Trophoblast cell (in vitro differentiated cells and primary cell): ENCODE data around the gene SEMA4D.

Source experiments
- DNase-seq, 2 donors: peaks; one replicate each; pipeline ENCODE4 v3.0.0-alpha.2; 2016
- H2AFZ ChIP-seq: 2 replicates; pipeline ENCODE4 v1.6.1; 2013; ENCODE audit warnings: low read length, moderate library complexity, mild to moderate bottlenecking; ENCODE audit not compliant: insufficient read depth, poor library complexity
- H2AK5ac ChIP-seq: 2 replicates; pipeline ENCODE4 v1.6.1; 2013; ENCODE audit warnings: mild to moderate bottlenecking, low read length
- H2BK120ac ChIP-seq: 2 replicates; pipeline ENCODE4 v1.6.1; 2013; ENCODE audit warnings: low read length, mild to moderate bottlenecking, moderate library complexity; ENCODE audit not compliant: insufficient read depth, poor library complexity
- H2BK12ac ChIP-seq: 2 replicates; pipeline ENCODE4 v1.6.1; 2013; ENCODE audit warnings: mild to moderate bottlenecking, low read length, moderate library complexity
- H2BK5ac ChIP-seq: 2 replicates; pipeline ENCODE4 v1.6.1; 2013; ENCODE audit warnings: low read length, low read depth, moderate library complexity, mild to moderate bottlenecking; ENCODE audit not compliant: poor library complexity
- H3K14ac ChIP-seq: 2 replicates; pipeline ENCODE4 v1.6.1; 2013; ENCODE audit warnings: mild to moderate bottlenecking, low read length
- H3K18ac ChIP-seq: 2 replicates; pipeline ENCODE4 v1.6.1; 2013; ENCODE audit warnings: mild to moderate bottlenecking, low read length
- H3K23ac ChIP-seq: 2 replicates; pipeline ENCODE4 v1.6.1; 2013; ENCODE audit warnings: low read length
- H3K27ac ChIP-seq: 2 replicates; pipeline ENCODE4 v1.5.1; 2013; ENCODE audit warnings: low read depth, mild to moderate bottlenecking, inconsistent platforms, low read length, moderate library complexity
- H3K27me3 ChIP-seq: 2 replicates; pipeline ENCODE4 v1.6.1; 2013; ENCODE audit warnings: inconsistent platforms, mild to moderate bottlenecking, low read length, moderate library complexity; ENCODE audit not compliant: insufficient read depth
- H3K36me3 ChIP-seq, 2 experiments: 1 replicate in 1 of 2; 2 replicates in 1 of 2; pipeline ENCODE4 v1.6.1; 2013; ENCODE audit warnings: low read length in 2 of 2, mild to moderate bottlenecking in 2 of 2, moderate library complexity in 1 of 2; ENCODE audit not compliant: insufficient read depth in 2 of 2, control insufficient read depth in 1 of 2
- H3K4ac ChIP-seq: 2 replicates; pipeline ENCODE4 v1.6.1; 2013; ENCODE audit warnings: low read depth, mild to moderate bottlenecking, low read length, moderate library complexity
- H3K4me1 ChIP-seq, 2 experiments: 1 replicate in 1 of 2; 2 replicates in 1 of 2; pipeline ENCODE4 v1.6.1; 2013; ENCODE audit warnings: low read length in 2 of 2, mild to moderate bottlenecking in 2 of 2, moderate library complexity in 1 of 2; ENCODE audit not compliant: insufficient read depth in 2 of 2, control insufficient read depth in 1 of 2
- H3K4me2 ChIP-seq: 2 replicates; pipeline ENCODE4 v1.6.1; 2013; ENCODE audit warnings: inconsistent platforms, mild to moderate bottlenecking, low read length, moderate library complexity
- H3K4me3 ChIP-seq: 2 replicates; pipeline ENCODE4 v1.5.1; 2013; ENCODE audit warnings: mild to moderate bottlenecking, low read depth, low read length, inconsistent platforms
- H3K79me1 ChIP-seq: one replicate; pipeline ENCODE4 v1.6.1; 2013; ENCODE audit warnings: low read length
- H3K79me2 ChIP-seq: 2 replicates; pipeline ENCODE4 v1.6.1; 2013; ENCODE audit warnings: low read length, mild to moderate bottlenecking; ENCODE audit not compliant: control insufficient read depth, insufficient read depth, poor library complexity
- H3K9ac ChIP-seq: 2 replicates; pipeline ENCODE4 v1.6.1; 2013; ENCODE audit warnings: mild to moderate bottlenecking, low read length
- H3K9me3 ChIP-seq: 2 replicates; pipeline ENCODE4 v1.6.1; 2013; ENCODE audit warnings: low read depth, mild to moderate bottlenecking, control low read depth, inconsistent platforms, low read length; ENCODE audit not compliant: insufficient read depth
- H4K12ac ChIP-seq: 2 replicates; pipeline ENCODE4 v1.6.1; 2013; ENCODE audit warnings: low read depth, mild to moderate bottlenecking, low read length, moderate library complexity
- H4K8ac ChIP-seq: 2 replicates; pipeline ENCODE4 v1.6.1; 2013; ENCODE audit warnings: low read depth, mild to moderate bottlenecking, low read length, moderate library complexity
- H4K91ac ChIP-seq: one replicate; pipeline ENCODE4 v1.6.1; 2013; ENCODE audit warnings: low read depth, mild to moderate bottlenecking, low read length, moderate library complexity
- WGBS: extraction: QIAGEN DNeasy Blood & Tissue Kit; methylation state at CpG from one replicate; pipeline ENCODE4 v1.1.7; 2013; ENCODE audit warnings: missing lambda C conversion rate; ENCODE audit not compliant: insufficient read length, insufficient coverage; ENCODE audit errors: extremely low coverage; 5-methylcytosine and 5-hydroxymethylcytosine counted together

The SEMA4D gene

DNA sequence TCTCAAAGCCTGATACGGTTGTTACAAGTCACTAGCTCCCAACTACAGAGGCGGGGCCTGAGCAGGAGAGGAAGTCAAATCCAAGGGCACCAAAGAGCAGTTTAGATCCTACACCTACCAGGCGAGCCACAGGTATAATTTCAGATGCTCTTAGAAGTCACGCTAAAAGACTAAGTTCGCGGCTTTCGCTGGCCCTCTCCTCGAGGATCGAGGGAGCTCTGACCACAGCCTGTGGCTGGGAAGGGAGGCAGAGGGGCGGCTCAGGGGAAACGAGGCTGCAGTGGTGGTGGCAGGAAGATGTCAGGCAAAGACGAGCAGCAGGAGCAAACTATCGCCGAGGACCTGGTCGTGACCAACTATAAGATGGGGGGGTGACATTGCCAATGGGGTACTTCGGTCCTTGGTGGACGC, 48.6 kb downstream of the SEMA4D start:
- no peak overlapping the region for H3K27ac ChIP-seq
- no peak overlapping the region for H3K4me3 ChIP-seq
- no peaks in the 10 kb centered on the region for H3K4me1 ChIP-seq
- H2BK12ac ChIP-seq = no peak overlapping the region
- no peaks in the 10 kb centered on the region for H3K79me2 ChIP-seq
- H2BK5ac ChIP-seq = no peak overlapping the region
- peaks cover 1% of the 10 kb centered on the region for H3K9me3 ChIP-seq
- no peak for DNase-seq
- H3K14ac ChIP-seq = no peak overlapping the region
- H3K36me3 ChIP-seq = no peaks in the 10 kb centered on the region
- H4K12ac ChIP-seq = no peak overlapping the region
- no peaks in the 10 kb centered on the region for H3K79me1 ChIP-seq
- no peak overlapping the region for H2BK120ac ChIP-seq
- no peak overlapping the region for H3K9ac ChIP-seq
- H3K4ac ChIP-seq = no peak overlapping the region
- H2AK5ac ChIP-seq = no peak overlapping the region
- no peaks in the 10 kb centered on the region for H3K27me3 ChIP-seq
- no CpG with 5 or more reads among the region's 17 CpGs for WGBS
- no peak overlapping the region for H3K23ac ChIP-seq
- H4K91ac ChIP-seq = no peak overlapping the region
- no peak overlapping the region for H2AFZ ChIP-seq
- no peak overlapping the region for H3K18ac ChIP-seq
- no peak overlapping the region for H3K4me2 ChIP-seq
- H4K8ac ChIP-seq = no peak overlapping the region

DNA sequence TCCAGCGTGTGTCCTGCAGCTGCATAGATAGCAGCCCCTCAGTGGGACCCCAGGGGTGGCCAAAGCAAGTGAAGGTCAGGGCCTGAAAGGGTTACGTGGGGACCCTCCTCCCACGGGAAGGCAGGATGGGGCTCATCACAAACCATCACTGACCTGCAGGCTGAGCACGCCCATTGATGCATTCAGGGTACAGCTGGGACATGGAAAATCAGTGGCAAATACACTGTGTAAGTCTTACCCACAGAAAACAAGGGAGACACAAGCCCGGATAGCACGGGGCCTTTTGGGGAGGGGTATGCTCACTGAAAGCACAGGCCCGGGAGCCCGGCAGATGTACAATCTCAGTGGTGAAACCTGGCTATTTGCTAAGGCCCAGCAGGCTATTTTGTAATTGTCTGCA, 49.1 kb downstream of the SEMA4D start:
- H3K27me3 ChIP-seq = no peaks in the 10 kb centered on the region
- no peak overlapping the region for H2BK12ac ChIP-seq
- no peaks in the 10 kb centered on the region for H3K79me1 ChIP-seq
- H3K9ac ChIP-seq = no peak overlapping the region
- no peaks in the 10 kb centered on the region for H3K36me3 ChIP-seq
- no peak overlapping the region for H3K4me3 ChIP-seq
- H4K91ac ChIP-seq = no peak overlapping the region
- no peak for DNase-seq
- H3K14ac ChIP-seq = no peak overlapping the region
- H3K27ac ChIP-seq = no peak overlapping the region
- H2AK5ac ChIP-seq = no peak overlapping the region
- no peak overlapping the region for H2BK5ac ChIP-seq
- no peak overlapping the region for H4K12ac ChIP-seq
- no peaks in the 10 kb centered on the region for H3K79me2 ChIP-seq
- no peaks in the 10 kb centered on the region for H3K4me1 ChIP-seq
- no peak overlapping the region for H4K8ac ChIP-seq
- no peak overlapping the region for H3K18ac ChIP-seq
- WGBS = no CpG with 5 or more reads among the region's 8 CpGs
- H3K4me2 ChIP-seq = no peak overlapping the region
- no peak overlapping the region for H3K4ac ChIP-seq
- H2AFZ ChIP-seq = no peak overlapping the region
- no peak overlapping the region for H3K23ac ChIP-seq
- no peak overlapping the region for H2BK120ac ChIP-seq
- peaks cover 1% of the 10 kb centered on the region for H3K9me3 ChIP-seq

DNA sequence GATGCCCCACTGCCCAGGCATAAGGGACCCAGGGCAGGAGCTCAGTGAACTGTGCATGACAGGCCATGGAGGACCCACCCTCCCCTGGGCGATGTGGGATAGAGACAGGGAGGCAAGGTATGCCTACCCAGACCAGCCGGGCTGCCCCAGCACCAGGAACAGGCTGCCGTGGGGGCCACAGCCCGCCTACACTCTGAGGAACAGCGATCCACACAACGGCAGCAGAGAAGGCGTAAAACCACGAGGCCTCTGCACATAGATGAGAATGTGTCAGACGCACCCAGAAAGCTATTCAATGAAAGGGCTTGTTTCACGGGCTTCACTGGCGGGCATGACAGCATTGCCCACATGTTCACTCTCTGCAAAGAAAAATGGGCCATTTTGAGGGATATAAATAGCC, 49.5 kb downstream of the SEMA4D start:
- H3K36me3 ChIP-seq = no peaks in the 10 kb centered on the region
- no peaks in the 10 kb centered on the region for H3K79me1 ChIP-seq
- H3K27ac ChIP-seq = no peak overlapping the region
- no peak overlapping the region for H2AFZ ChIP-seq
- no peak overlapping the region for H2AK5ac ChIP-seq
- no peaks in the 10 kb centered on the region for H3K79me2 ChIP-seq
- no peak overlapping the region for H3K14ac ChIP-seq
- no CpG with 5 or more reads among the region's 11 CpGs for WGBS
- peaks cover 1% of the 10 kb centered on the region for H3K9me3 ChIP-seq
- H4K91ac ChIP-seq = no peak overlapping the region
- no peak overlapping the region for H4K8ac ChIP-seq
- no peak overlapping the region for H2BK120ac ChIP-seq
- no peak overlapping the region for H4K12ac ChIP-seq
- H3K23ac ChIP-seq = no peak overlapping the region
- DNase-seq = no peak
- H3K27me3 ChIP-seq = no peaks in the 10 kb centered on the region
- peaks cover 0 to 2% of the 10 kb centered on the region in 2 experiments for H3K4me1 ChIP-seq
- H3K4ac ChIP-seq = no peak overlapping the region
- H3K18ac ChIP-seq = no peak overlapping the region
- no peak overlapping the region for H2BK12ac ChIP-seq
- H3K4me3 ChIP-seq = no peak overlapping the region
- no peak overlapping the region for H3K4me2 ChIP-seq
- H3K9ac ChIP-seq = no peak overlapping the region
- no peak overlapping the region for H2BK5ac ChIP-seq

DNA sequence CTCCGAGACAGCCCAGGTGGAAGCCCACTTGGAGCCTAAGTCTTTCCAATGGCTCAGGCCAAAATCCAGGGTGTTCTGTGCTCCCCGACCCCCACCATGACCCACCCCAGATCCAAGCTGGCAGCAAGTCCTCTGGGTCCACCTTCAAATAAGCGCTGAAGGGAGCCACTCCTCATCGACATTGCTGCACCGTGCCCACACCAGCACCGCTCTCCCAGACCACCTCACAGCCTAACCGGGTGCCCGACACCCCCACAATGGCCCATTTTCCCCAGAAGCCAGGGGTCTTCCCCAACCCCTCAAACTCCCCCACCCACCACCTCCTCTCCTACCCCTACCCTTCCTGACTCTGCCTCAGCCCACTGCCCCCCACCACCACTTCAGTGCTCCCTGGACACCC, 50.5 kb downstream of the SEMA4D start:
- Histone ChIP-seq H2BK12ac (no peak overlapping the region), H3K23ac (no peak overlapping the region), H2AK5ac (no peak overlapping the region), H4K12ac (no peak overlapping the region), H3K9me3 (peaks cover 1% of the 10 kb centered on the region), H3K4me1 (peaks cover 0 to 9% of the 10 kb centered on the region in 2 experiments), H2BK120ac (no peak overlapping the region), H3K4ac (no peak overlapping the region), H3K27ac (no peak overlapping the region), H3K9ac (no peak overlapping the region), H3K18ac (no peak overlapping the region), H3K36me3 (no peaks in the 10 kb centered on the region), H3K79me1 (no peaks in the 10 kb centered on the region), H3K14ac (no peak overlapping the region), H3K79me2 (no peaks in the 10 kb centered on the region), H4K91ac (no peak overlapping the region), H3K27me3 (no peaks in the 10 kb centered on the region), H2AFZ (no peak overlapping the region), H4K8ac (no peak overlapping the region), H3K4me2 (no peak overlapping the region), H3K4me3 (no peak overlapping the region), H2BK5ac (no peak overlapping the region)
- no CpG with 5 or more reads among the region's 8 CpGs for WGBS
- no peak for DNase-seq
